Measurements from ENCODE around the gene PPP3R2.

The PPP3R2 gene

GRCh38 chr9:101586651-101587050 is 8.1 kb downstream of the PPP3R2 start:
- H3K9me3 ChIP-seq (ENCODE audit: control insufficient read depth, insufficient read depth, low read length) = no peaks in the 10 kb centered on the region
- no peaks in the 10 kb centered on the region for H3K36me3 ChIP-seq (ENCODE audit: control insufficient read depth, insufficient read depth, low read length)
- H3K4me3 ChIP-seq (ENCODE audit: low read depth, low read length) = no peak overlapping the region
- H3K4me1 ChIP-seq (ENCODE audit: control insufficient read depth, insufficient read depth, low read length) = peaks cover 12% of the 10 kb centered on the region
- no peaks in the 10 kb centered on the region for H3K27me3 ChIP-seq (ENCODE audit: control insufficient read depth, insufficient read depth, low read length)
- no peak overlapping the region for H3K9ac ChIP-seq (ENCODE audit: low read depth, low read length)

GRCh38 chr9:101585740-101586139 is 9.0 kb downstream of the PPP3R2 start:
- Histone ChIP-seq H3K9me3 (ENCODE audit: control insufficient read depth, insufficient read depth, low read length) (no peaks in the 10 kb centered on the region), H3K4me3 (ENCODE audit: low read depth, low read length) (no peak overlapping the region), H3K27me3 (ENCODE audit: control insufficient read depth, insufficient read depth, low read length) (no peaks in the 10 kb centered on the region), H3K4me1 (ENCODE audit: control insufficient read depth, insufficient read depth, low read length) (peaks cover 12% of the 10 kb centered on the region), H3K36me3 (ENCODE audit: control insufficient read depth, insufficient read depth, low read length) (no peaks in the 10 kb centered on the region), H3K9ac (ENCODE audit: low read depth, low read length) (no peak overlapping the region)

- H3K9ac ChIP-seq (ENCODE audit: low read depth, low read length) = no peak overlapping the region
- H3K4me3 ChIP-seq (ENCODE audit: low read depth, low read length) = no peak overlapping the region
- no peaks in the 10 kb centered on the region for H3K27me3 ChIP-seq (ENCODE audit: control insufficient read depth, insufficient read depth, low read length)
- H3K9me3 ChIP-seq (ENCODE audit: control insufficient read depth, insufficient read depth, low read length) = no peaks in the 10 kb centered on the region
- H3K4me1 ChIP-seq (ENCODE audit: control insufficient read depth, insufficient read depth, low read length) = peaks cover 12% of the 10 kb centered on the region
- no peaks in the 10 kb centered on the region for H3K36me3 ChIP-seq (ENCODE audit: control insufficient read depth, insufficient read depth, low read length)
Observed at GRCh38 chr9:101582553-101582952, 12.2 kb downstream of the PPP3R2 start.

GRCh38 chr9:101579711-101580545 is 14.8 kb downstream of the PPP3R2 start:
- no peaks in the 10 kb centered on the region for H3K27me3 ChIP-seq (ENCODE audit: control insufficient read depth, insufficient read depth, low read length)
- H3K9me3 ChIP-seq (ENCODE audit: control insufficient read depth, insufficient read depth, low read length) = no peaks in the 10 kb centered on the region
- H3K36me3 ChIP-seq (ENCODE audit: control insufficient read depth, insufficient read depth, low read length) = no peaks in the 10 kb centered on the region
- H3K9ac ChIP-seq (ENCODE audit: low read depth, low read length) = no peak overlapping the region
- peaks cover 12% of the 10 kb centered on the region for H3K4me1 ChIP-seq (ENCODE audit: control insufficient read depth, insufficient read depth, low read length)
- H3K4me3 ChIP-seq (ENCODE audit: low read depth, low read length) = no peak overlapping the region

- no peak overlapping the region for H3K4me3 ChIP-seq (ENCODE audit: low read depth, low read length)
- H3K9me3 ChIP-seq (ENCODE audit: control insufficient read depth, insufficient read depth, low read length) = no peaks in the 10 kb centered on the region
- H3K36me3 ChIP-seq (ENCODE audit: control insufficient read depth, insufficient read depth, low read length) = no peaks in the 10 kb centered on the region
- no peaks in the 10 kb centered on the region for H3K27me3 ChIP-seq (ENCODE audit: control insufficient read depth, insufficient read depth, low read length)
- H3K9ac ChIP-seq (ENCODE audit: low read depth, low read length) = no peak overlapping the region
- peaks cover 8% of the 10 kb centered on the region for H3K4me1 ChIP-seq (ENCODE audit: control insufficient read depth, insufficient read depth, low read length)
Observed at GRCh38 chr9:101578378-101578777, 16.4 kb downstream of the PPP3R2 start.

- Histone ChIP-seq H3K9ac (ENCODE audit: low read depth, low read length) (no peak overlapping the region), H3K4me3 (ENCODE audit: low read depth, low read length) (no peak overlapping the region), H3K27me3 (ENCODE audit: control insufficient read depth, insufficient read depth, low read length) (no peaks in the 10 kb centered on the region), H3K4me1 (ENCODE audit: control insufficient read depth, insufficient read depth, low read length) (peaks cover 8% of the 10 kb centered on the region), H3K9me3 (ENCODE audit: control insufficient read depth, insufficient read depth, low read length) (no peaks in the 10 kb centered on the region), H3K36me3 (ENCODE audit: control insufficient read depth, insufficient read depth, low read length) (no peaks in the 10 kb centered on the region)
Observed at GRCh38 chr9:101574731-101575333, 19.9 kb downstream of the PPP3R2 start.

- no peaks in the 10 kb centered on the region for H3K27me3 ChIP-seq (ENCODE audit: control insufficient read depth, insufficient read depth, low read length)
- H3K9ac ChIP-seq (ENCODE audit: low read depth, low read length) = no peak overlapping the region
- H3K9me3 ChIP-seq (ENCODE audit: control insufficient read depth, insufficient read depth, low read length) = no peaks in the 10 kb centered on the region
- H3K4me1 ChIP-seq (ENCODE audit: control insufficient read depth, insufficient read depth, low read length) = peaks cover 8% of the 10 kb centered on the region
- H3K4me3 ChIP-seq (ENCODE audit: low read depth, low read length) = no peak overlapping the region
- H3K36me3 ChIP-seq (ENCODE audit: control insufficient read depth, insufficient read depth, low read length) = no peaks in the 10 kb centered on the region
Observed at GRCh38 chr9:101572316-101572715, 22.5 kb downstream of the PPP3R2 start.

GRCh38 chr9:101571114-101571513 is 23.7 kb downstream of the PPP3R2 start:
- Histone ChIP-seq H3K27me3 (ENCODE audit: control insufficient read depth, insufficient read depth, low read length) (no peaks in the 10 kb centered on the region), H3K36me3 (ENCODE audit: control insufficient read depth, insufficient read depth, low read length) (no peaks in the 10 kb centered on the region)

GRCh38 chr9:101569741-101570501 is 24.8 kb downstream of the PPP3R2 start:
- H3K36me3 ChIP-seq (ENCODE audit: control insufficient read depth, insufficient read depth, low read length) = no peaks in the 10 kb centered on the region
- H3K4me1 ChIP-seq (ENCODE audit: control insufficient read depth, insufficient read depth, low read length) = peaks cover 8% of the 10 kb centered on the region
- no peaks in the 10 kb centered on the region for H3K9me3 ChIP-seq (ENCODE audit: control insufficient read depth, insufficient read depth, low read length)
- H3K4me3 ChIP-seq (ENCODE audit: low read depth, low read length) = no peak overlapping the region
- no peaks in the 10 kb centered on the region for H3K27me3 ChIP-seq (ENCODE audit: control insufficient read depth, insufficient read depth, low read length)
- no peak overlapping the region for H3K9ac ChIP-seq (ENCODE audit: low read depth, low read length)

More at GRCh38 chr9:101571114-101571513, 23.7 kb downstream of the PPP3R2 start:
- peaks cover 8% of the 10 kb centered on the region for H3K4me1 ChIP-seq (ENCODE audit: control insufficient read depth, insufficient read depth, low read length)
- no peak overlapping the region for H3K9ac ChIP-seq (ENCODE audit: low read depth, low read length)
- H3K4me3 ChIP-seq (ENCODE audit: low read depth, low read length) = no peak overlapping the region
- H3K9me3 ChIP-seq (ENCODE audit: control insufficient read depth, insufficient read depth, low read length) = no peaks in the 10 kb centered on the region

GRCh38 chr9:101567725-101568350 is 26.9 kb downstream of the PPP3R2 start:
- no peak overlapping the region for H3K9ac ChIP-seq (ENCODE audit: low read depth, low read length)
- H3K9me3 ChIP-seq (ENCODE audit: control insufficient read depth, insufficient read depth, low read length) = no peaks in the 10 kb centered on the region
- H3K36me3 ChIP-seq (ENCODE audit: control insufficient read depth, insufficient read depth, low read length) = peaks cover 6% of the 10 kb centered on the region
- no peaks in the 10 kb centered on the region for H3K27me3 ChIP-seq (ENCODE audit: control insufficient read depth, insufficient read depth, low read length)
- no peak overlapping the region for H3K4me3 ChIP-seq (ENCODE audit: low read depth, low read length)
- H3K4me1 ChIP-seq (ENCODE audit: control insufficient read depth, insufficient read depth, low read length) = peaks cover 7% of the 10 kb centered on the region

GRCh38 chr9:101566904-101567724 is 27.7 kb downstream of the PPP3R2 start:
- no peak overlapping the region for H3K9ac ChIP-seq (ENCODE audit: low read depth, low read length)
- peaks cover 6% of the 10 kb centered on the region for H3K36me3 ChIP-seq (ENCODE audit: control insufficient read depth, insufficient read depth, low read length)
- peaks cover 2% of the 10 kb centered on the region for H3K4me1 ChIP-seq (ENCODE audit: control insufficient read depth, insufficient read depth, low read length)
- no peak overlapping the region for H3K4me3 ChIP-seq (ENCODE audit: low read depth, low read length)
- H3K9me3 ChIP-seq (ENCODE audit: control insufficient read depth, insufficient read depth, low read length) = no peaks in the 10 kb centered on the region
- no peaks in the 10 kb centered on the region for H3K27me3 ChIP-seq (ENCODE audit: control insufficient read depth, insufficient read depth, low read length)
